ENCODE measurements around the gene RRP12.
A peak's percentile ranks its signal among the peaks of the same experiment; 100 is the strongest.
"Not testable (repeated sequence)": the region's sequence is repeated elsewhere in the genome, so short reads cannot be mapped to it uniquely, and the experiment has no call there.

The RRP12 gene

DNA sequence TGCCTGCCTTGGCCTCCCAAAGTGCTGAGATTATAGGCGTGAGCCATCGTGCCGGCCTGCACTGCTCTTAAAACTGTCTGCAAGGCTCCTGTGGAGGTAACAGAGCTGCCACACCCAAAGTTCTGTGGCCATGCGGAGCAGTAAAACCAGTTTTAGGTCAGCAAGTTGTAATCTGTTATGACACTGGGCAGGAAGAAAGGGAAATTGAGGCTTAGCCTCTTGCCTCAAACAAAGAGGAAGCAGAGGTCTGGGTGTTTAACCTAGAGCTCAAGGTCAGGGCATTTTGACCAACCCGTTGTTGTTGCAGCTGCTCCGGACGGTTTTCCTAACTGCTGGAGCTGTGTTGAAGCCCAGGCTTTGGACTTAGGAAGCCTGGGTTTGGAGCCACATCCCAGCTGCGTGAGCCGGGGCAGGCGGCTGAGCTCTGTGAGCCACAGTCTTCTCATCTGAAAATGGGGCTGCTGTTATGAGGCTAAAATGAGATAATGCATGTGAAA lies 7.4 kb upstream of the RRP12 start:
- POLR2A ChIA-PET: interaction anchor here (0.5 kb wide), 1 partner anchor 1321 kb away, joined by 3 read pairs; no protein-coding TSS in a partner anchor
- no peak for DNase-seq (ENCODE audit: extremely low spot score)
- TF ChIP-seq FOXA1 (IDR thresholded peaks at IDR 0.05): no peak
- CTCF ChIA-PET: interaction anchor here (0.6 kb wide), 1 partner anchor 130 kb away, joined by 8 read pairs; no protein-coding TSS in a partner anchor

DNA sequence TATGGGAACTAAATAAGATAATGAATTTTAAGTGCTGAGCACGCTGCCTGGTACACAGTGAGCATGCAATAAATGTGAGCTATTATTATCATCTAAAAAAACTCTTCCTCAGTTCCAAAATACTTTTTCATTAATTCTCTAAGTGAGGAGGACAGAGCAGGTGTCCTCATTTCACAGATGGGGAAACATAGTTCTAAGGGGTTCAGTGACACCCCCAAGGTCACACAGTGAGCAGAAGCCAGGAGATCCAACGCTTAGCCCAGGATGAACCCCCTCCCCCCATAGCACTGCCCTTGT lies 6.8 kb upstream of the RRP12 start:
- TF ChIP-seq ARNT (IDR thresholded peaks at IDR 0.05) (no peak), SUZ12 (IDR thresholded peaks at IDR 0.05) (no peak), CTBP1 (IDR thresholded peaks at IDR 0.05; ENCODE audit: borderline replicate concordance) (no peak), HDGF (IDR thresholded peaks at IDR 0.05; ENCODE audit: borderline replicate concordance) (no peak), FOXK2 (IDR thresholded peaks at IDR 0.05) (no peak), BHLHE40 (IDR thresholded peaks at IDR 0.05; ENCODE audit: borderline replicate concordance) (no peak), FOXM1 (IDR thresholded peaks at IDR 0.05; ENCODE audit: borderline replicate concordance) (no peak), FOXA1 (IDR thresholded peaks at IDR 0.05) (no peak), ELF4 (IDR thresholded peaks at IDR 0.05) (no peak), SP1 (IDR thresholded peaks at IDR 0.05) (no peak), ZNF384 (IDR thresholded peaks at IDR 0.05) (no peak), NFRKB (IDR thresholded peaks at IDR 0.05) (no peak), L3MBTL2 (conservative IDR thresholded peaks at IDR 0.05) (no peak), LEF1 (IDR thresholded peaks at IDR 0.05; ENCODE audit: borderline replicate concordance) (no peak), TARDBP (IDR thresholded peaks at IDR 0.05) (no peak)
- TF ChIP-seq, protein P1, sequence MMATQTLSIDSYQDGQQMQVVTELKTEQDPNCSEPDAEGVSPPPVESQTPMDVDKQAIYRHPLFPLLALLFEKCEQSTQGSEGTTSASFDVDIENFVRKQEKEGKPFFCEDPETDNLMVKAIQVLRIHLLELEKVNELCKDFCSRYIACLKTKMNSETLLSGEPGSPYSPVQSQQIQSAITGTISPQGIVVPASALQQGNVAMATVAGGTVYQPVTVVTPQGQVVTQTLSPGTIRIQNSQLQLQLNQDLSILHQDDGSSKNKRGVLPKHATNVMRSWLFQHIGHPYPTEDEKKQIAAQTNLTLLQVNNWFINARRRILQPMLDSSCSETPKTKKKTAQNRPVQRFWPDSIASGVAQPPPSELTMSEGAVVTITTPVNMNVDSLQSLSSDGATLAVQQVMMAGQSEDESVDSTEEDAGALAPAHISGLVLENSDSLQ (IDR thresholded peaks at IDR 0.05): no peak
- DNase-seq (ENCODE audit: extremely low spot score): no peak
- POLR2A ChIA-PET: no interaction called here
- CTCF ChIA-PET: interaction anchor here (0.7 kb wide), 1 partner anchor 13 kb away, joined by 3 read pairs; no protein-coding TSS in a partner anchor

DNA sequence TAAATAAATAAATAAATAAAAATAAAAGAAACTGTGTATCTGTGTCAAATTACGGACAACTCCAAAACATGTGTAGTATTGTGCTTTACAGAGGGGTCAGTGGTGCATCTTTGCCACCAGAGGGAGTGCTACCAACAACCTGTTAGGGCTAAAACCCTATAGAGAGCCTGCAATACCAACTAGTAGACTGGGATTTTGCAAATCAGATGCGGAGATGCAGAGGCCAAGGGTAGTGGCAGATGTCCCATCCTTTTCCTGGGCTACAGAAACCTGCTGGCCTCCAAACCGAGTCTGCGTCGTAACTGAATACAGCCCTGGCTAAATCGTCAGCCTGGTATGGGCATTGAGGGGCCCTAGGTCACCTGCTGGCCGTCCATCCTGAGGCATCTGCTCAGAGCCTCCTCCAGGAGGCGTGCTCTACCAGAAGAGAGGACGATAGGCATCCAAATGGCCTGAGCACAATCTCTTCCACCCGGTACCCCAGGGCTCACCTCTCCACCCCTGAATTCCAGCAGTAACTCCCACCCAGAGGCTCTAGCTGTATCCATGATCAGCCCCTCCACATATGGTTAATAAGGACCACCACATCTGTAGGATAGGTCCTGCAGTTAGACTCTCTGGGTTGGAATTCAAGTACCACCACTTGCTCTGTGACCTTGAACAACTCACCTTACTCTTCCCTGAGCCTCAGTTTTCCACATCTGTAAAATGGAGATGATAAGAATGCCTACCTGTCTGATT lies 6.2 kb upstream of the RRP12 start:
- no peak for TF ChIP-seq FOXA1 (IDR thresholded peaks at IDR 0.05)
- TF ChIP-seq FOXK2 (IDR thresholded peaks at IDR 0.05): no peak
- TF ChIP-seq ARNT (IDR thresholded peaks at IDR 0.05): no peak
- TF ChIP-seq LEF1 (IDR thresholded peaks at IDR 0.05; ENCODE audit: borderline replicate concordance): no peak
- TF ChIP-seq HDGF (IDR thresholded peaks at IDR 0.05; ENCODE audit: borderline replicate concordance): no peak
- TF ChIP-seq FOXM1 (IDR thresholded peaks at IDR 0.05; ENCODE audit: borderline replicate concordance): no peak
- no peak for TF ChIP-seq BHLHE40 (IDR thresholded peaks at IDR 0.05; ENCODE audit: borderline replicate concordance)
- POLR2A ChIA-PET: interaction anchor here (1.0 kb wide), 1 partner anchor 27 kb away, joined by 6 read pairs; no protein-coding TSS in a partner anchor
- CTCF ChIA-PET: interaction anchor here (0.7 to 1.4 kb wide), 5 partner anchors 14 to 27 kb away, joined by 3 to 8 read pairs (median 4); no protein-coding TSS in a partner anchor
- peak; percentile 85 for DNase-seq (ENCODE audit: extremely low spot score)

GRCh38 chr10:97406483-97406882 lies 5.3 kb upstream of the RRP12 start:
- POLR2A ChIA-PET: interaction anchor here (1.0 kb wide), 1 partner anchor 28 kb away, joined by 6 read pairs; no protein-coding TSS in a partner anchor
- CTCF ChIA-PET: interaction anchor here (0.6 to 1.4 kb wide), 5 partner anchors 15 to 194 kb away, joined by 3 to 8 read pairs (median 5); no protein-coding TSS in a partner anchor
- DNase-seq (ENCODE audit: extremely low spot score): not testable (repeated sequence)

GRCh38 chr10:97406064-97406463 lies 4.9 kb upstream of the RRP12 start:
- ChIA-PET CTCF (interaction anchor here (0.6 to 1.4 kb wide), 3 partner anchors 15 to 195 kb away, joined by 5 to 8 read pairs (median 6); no protein-coding TSS in a partner anchor), POLR2A (no interaction called here)
- no peak for TF ChIP-seq L3MBTL2 (conservative IDR thresholded peaks at IDR 0.05)
- no peak for DNase-seq (ENCODE audit: extremely low spot score)

DNA sequence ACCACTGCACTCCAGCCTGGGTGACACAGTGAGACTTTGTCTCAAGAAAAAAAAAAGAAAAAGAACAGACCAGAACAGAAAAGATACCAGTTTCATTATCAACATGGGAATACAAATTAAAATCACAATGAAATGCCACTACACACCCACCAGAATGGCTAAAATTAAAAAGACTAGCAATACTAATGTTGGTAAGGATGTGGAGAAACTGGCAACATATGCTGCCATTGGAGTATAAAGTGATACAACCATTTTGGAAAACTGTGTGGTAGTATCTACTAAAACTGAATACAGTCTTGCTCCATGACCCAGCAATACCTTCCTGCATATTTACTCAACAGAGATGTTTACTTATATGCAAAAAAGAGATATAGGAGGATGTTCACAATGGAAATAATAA lies 2.9 kb upstream of the RRP12 start:
- no peak for TF ChIP-seq FOXM1 (IDR thresholded peaks at IDR 0.05; ENCODE audit: borderline replicate concordance)
- TF ChIP-seq BHLHE40 (IDR thresholded peaks at IDR 0.05; ENCODE audit: borderline replicate concordance): no peak
- no peak for TF ChIP-seq ELF4 (IDR thresholded peaks at IDR 0.05)
- no peak for TF ChIP-seq SP1 (IDR thresholded peaks at IDR 0.05)
- TF ChIP-seq SUZ12 (IDR thresholded peaks at IDR 0.05): no peak
- no peak for TF ChIP-seq CTBP1 (IDR thresholded peaks at IDR 0.05; ENCODE audit: borderline replicate concordance)
- no peak for TF ChIP-seq LEF1 (IDR thresholded peaks at IDR 0.05; ENCODE audit: borderline replicate concordance)
- TF ChIP-seq HDGF (IDR thresholded peaks at IDR 0.05; ENCODE audit: borderline replicate concordance): no peak
- TF ChIP-seq NFRKB (IDR thresholded peaks at IDR 0.05): no peak
- TF ChIP-seq L3MBTL2 (conservative IDR thresholded peaks at IDR 0.05): no peak
- no peak for TF ChIP-seq ZNF384 (IDR thresholded peaks at IDR 0.05)
- no peak for TF ChIP-seq FOXA1 (IDR thresholded peaks at IDR 0.05)
- TF ChIP-seq, protein P1 (IDR thresholded peaks at IDR 0.05): no peak
- no peak for TF ChIP-seq TARDBP (IDR thresholded peaks at IDR 0.05)
- TF ChIP-seq FOXK2 (IDR thresholded peaks at IDR 0.05): no peak
- no peak for TF ChIP-seq ARNT (IDR thresholded peaks at IDR 0.05)
- DNase-seq (ENCODE audit: extremely low spot score): no peak
- ChIA-PET POLR2A (no interaction called here), CTCF (no interaction called here)

GRCh38 chr10:97401455-97401919 lies 347 bp upstream of the RRP12 start:
- no peak for TF ChIP-seq FOXK2 (IDR thresholded peaks at IDR 0.05)
- POLR2A ChIA-PET: interaction anchor here (0.7 to 2.2 kb wide), 15 partner anchors 10 to 123 kb away, joined by 3 to 17 read pairs (median 3); partner anchors contain the start of genes EXOSC1, FRAT2 and ZDHHC16
- DNase-seq (ENCODE audit: extremely low spot score): no peak
- CTCF ChIA-PET: interaction anchor here (0.7 to 1.6 kb wide), 4 partner anchors 32 to 575 kb away, joined by 3 to 5 read pairs (median 4); no protein-coding TSS in a partner anchor
